HepG2 (cell line): ENCODE results near the gene ANKRD11. TPM values are rescaled to one million over a fixed set of nuclear protein-coding genes. Genes with fewer than 3 reads are reported as not detected.

Experiments
- CEBPG ChIP-seq: IDR thresholded peaks from 2 replicates; pipeline ENCODE4 v1.6.1; 2016
- HNRNPL ChIP-seq: fragments of 200-400 bp; formaldehyde crosslinking; IDR thresholded peaks from 2 replicates; pipeline ENCODE4 v1.6.1; 2017; ENCODE audit warnings: mild to moderate bottlenecking, low read depth, low read length
- IRF2 ChIP-seq: IDR thresholded peaks from 2 replicates; pipeline ENCODE4 v1.6.1; 2018; ENCODE audit warnings: missing genetic modification reagents, missing compliant biosample characterization
- ISX ChIP-seq: sonication (generic); formaldehyde crosslinking; conservative IDR thresholded peaks from 2 replicates; pipeline ENCODE4 v1.5.0; 2020; ENCODE audit warnings: missing genetic modification reagents
- MATR3 ChIP-seq: sonication (generic); formaldehyde crosslinking; IDR thresholded peaks from 2 replicates; pipeline ENCODE4 v1.4.0; 2020; ENCODE audit warnings: missing genetic modification reagents
- MBD4 ChIP-seq: IDR thresholded peaks from 2 replicates; pipeline ENCODE4 v1.6.1; 2012; ENCODE audit warnings: low read length, inconsistent platforms, borderline replicate concordance
- NFRKB ChIP-seq: fragments of 450-650 bp; IDR thresholded peaks from 2 replicates; pipeline ENCODE4 v1.6.1; 2017
- NR1H2 ChIP-seq: sonication (generic); formaldehyde crosslinking; IDR thresholded peaks from 2 replicates; pipeline ENCODE4 v1.8.1; 2022; ENCODE audit warnings: low read depth, missing genetic modification reagents, borderline replicate concordance
- ONECUT2 ChIP-seq: sonication (generic); formaldehyde crosslinking; IDR thresholded peaks from 2 replicates; pipeline ENCODE4 v1.4.0; 2020; ENCODE audit warnings: missing genetic modification reagents
- PHB2 ChIP-seq: fragments of 450-650 bp; IDR thresholded peaks from 2 replicates; pipeline ENCODE4 v1.6.1; 2018; ENCODE audit not compliant: partially characterized antibody
- RFXAP ChIP-seq: sonication (generic); formaldehyde crosslinking; IDR thresholded peaks from 2 replicates; pipeline ENCODE4 v1.4.0; 2020; ENCODE audit warnings: missing genetic modification reagents, borderline replicate concordance
- SMARCE1 ChIP-seq: fragments of 450-650 bp; IDR thresholded peaks from 2 replicates; pipeline ENCODE4 v1.6.1; 2017; ENCODE audit warnings: borderline replicate concordance
- TCF7L2 ChIP-seq: IDR thresholded peaks from 2 replicates; pipeline ENCODE4 v1.6.1; 2011; ENCODE audit warnings: mild to moderate bottlenecking, low read depth, low read length, moderate library complexity
- XBP1 ChIP-seq: sonication (generic); formaldehyde crosslinking; IDR thresholded peaks from 2 replicates; pipeline ENCODE4 v1.5.0; 2020; ENCODE audit warnings: missing genetic modification reagents
- ZFP36L2 ChIP-seq: sonication (generic); formaldehyde crosslinking; IDR thresholded peaks from 2 replicates; pipeline ENCODE4 v1.4.0; 2020; ENCODE audit warnings: missing genetic modification reagents
- ZNF138 ChIP-seq: sonication (generic); formaldehyde crosslinking; IDR thresholded peaks from 2 replicates; pipeline ENCODE4 v1.5.0; 2020; ENCODE audit warnings: mild to moderate bottlenecking, low read depth, missing genetic modification reagents
- ZNF18 ChIP-seq: sonication (generic); formaldehyde crosslinking; IDR thresholded peaks from 2 replicates; pipeline ENCODE4 v1.8.0; 2022; ENCODE audit warnings: mild to moderate bottlenecking, missing genetic modification reagents; ENCODE audit not compliant: insufficient replicate concordance
- ZNF577 ChIP-seq: sonication (generic); formaldehyde crosslinking; IDR thresholded peaks from 2 replicates; pipeline ENCODE4 v1.4.0; 2020; ENCODE audit warnings: mild to moderate bottlenecking, low read depth, missing genetic modification reagents, borderline replicate concordance
- ZNF605 ChIP-seq: sonication (generic); formaldehyde crosslinking; IDR thresholded peaks from 2 replicates; pipeline ENCODE4 v1.8.0; 2022; ENCODE audit warnings: mild to moderate bottlenecking, missing genetic modification reagents
- ZNF607 ChIP-seq: sonication (generic); formaldehyde crosslinking; IDR thresholded peaks from 2 replicates; pipeline ENCODE4 v1.5.1; 2020; ENCODE audit warnings: missing genetic modification reagents, mild to moderate bottlenecking, borderline replicate concordance
- ZNF772 ChIP-seq: sonication (generic); formaldehyde crosslinking; IDR thresholded peaks from 2 replicates; pipeline ENCODE4 v1.5.0; 2020; ENCODE audit warnings: mild to moderate bottlenecking, missing genetic modification reagents
- ZNF782 ChIP-seq: sonication (generic); formaldehyde crosslinking; IDR thresholded peaks from 2 replicates; pipeline ENCODE4 v1.4.0; 2020; ENCODE audit warnings: missing genetic modification reagents, mild to moderate bottlenecking, borderline replicate concordance
- ZSCAN30 ChIP-seq: sonication (generic); formaldehyde crosslinking; IDR thresholded peaks from 2 replicates; pipeline ENCODE4 v1.5.0; 2020; ENCODE audit warnings: mild to moderate bottlenecking, missing genetic modification reagents
- polyA plus RNA-seq, 8 experiments: library from polyadenylated mRNA; depleted of rRNA in 3 of 8; stranded (reverse) in 7 of 8; unstranded in 1 of 8; fragments of >200 nt; fragmentation: Illumina TruSeq in 4 of 8; extraction: Trizol in 4 of 8; gene quantifications; 2 replicates each; pipeline versions ENCODE4 v1.2.1 to v1.2.3, GENCODE V29; 2011 to 2016; ENCODE audit warnings: low read depth in 4 of 8, missing spikeins in 1 of 8, mixed read lengths in 1 of 8; ENCODE audit not compliant: insufficient read depth in 1 of 8
- total RNA-seq, 5 experiments: library from RNA; depleted of rRNA; stranded (reverse); fragments of >200 nt; fragmentation: Illumina TruSeq; extraction: Trizol; gene quantifications; 2 replicates each; pipeline ENCODE4 v1.2.3, GENCODE V29; 2016; ENCODE audit warnings: low read depth in 1 of 5
- TF ChIP-seq, protein P1 (sequence below): sonication (generic); formaldehyde crosslinking; IDR thresholded peaks from 2 replicates; pipeline ENCODE4 v1.8.0; 2022; ENCODE audit warnings: missing genetic modification reagents, mild to moderate bottlenecking, inconsistent platforms, borderline replicate concordance
- TF ChIP-seq, protein P2 (sequence below): sonication (generic); formaldehyde crosslinking; IDR thresholded peaks from 2 replicates; pipeline ENCODE4 v1.4.0; 2020; ENCODE audit warnings: missing genetic modification reagents
- TF ChIP-seq, protein P3 (sequence below): IDR thresholded peaks from 2 replicates; pipeline ENCODE4 v1.6.1; 2016; ENCODE audit warnings: mild to moderate bottlenecking, missing biosample characterization, missing genetic modification reagents
- TF ChIP-seq, protein P4 (sequence below): sonication (generic); formaldehyde crosslinking; IDR thresholded peaks from 2 replicates; pipeline ENCODE4 v1.4.0; 2020; ENCODE audit warnings: mild to moderate bottlenecking, missing genetic modification reagents

ANKRD11 gene
- total and polyA plus RNA-seq, 2 of the 13 experiments (the other 11 are each of a cell fraction or from before 2014, with no cell fraction given) = 21.4 to 38.4 TPM

GRCh38 chr16:89507834-89508590 is 17.7 kb upstream of the ANKRD11 start, which contains the start of gene SPG7 (continued):
- TF ChIP-seq ZNF605 (CRISPR knock-in tag) = peak; percentile 94
- TF ChIP-seq NFRKB = no peak
- 0 out of 2 replicates have a peak, but pooled peaks have one; percentile 15 for TF ChIP-seq ZNF782 (CRISPR knock-in tag)
- TF ChIP-seq ZNF577 (CRISPR knock-in tag) = no peak
- TF ChIP-seq SMARCE1 = no peak
- no peak for TF ChIP-seq TCF7L2
- TF ChIP-seq, protein P1, sequence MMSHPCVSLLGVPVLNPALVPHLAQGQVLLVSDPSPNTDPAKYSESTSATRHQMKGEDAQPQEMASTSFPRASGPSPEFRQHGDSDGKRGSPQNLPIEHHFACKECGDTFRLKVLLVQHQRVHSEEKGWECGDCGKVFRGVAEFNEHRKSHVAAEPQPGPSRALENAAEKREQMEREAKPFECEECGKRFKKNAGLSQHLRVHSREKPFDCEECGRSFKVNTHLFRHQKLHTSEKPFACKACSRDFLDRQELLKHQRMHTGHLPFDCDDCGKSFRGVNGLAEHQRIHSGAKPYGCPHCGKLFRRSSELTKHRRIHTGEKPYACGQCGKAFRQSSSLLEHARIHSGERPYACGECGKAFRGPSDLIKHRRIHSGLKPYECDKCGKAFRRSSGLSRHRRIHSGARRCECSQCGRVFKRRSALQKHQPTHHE (CRISPR knock-in tag) = peak; percentile 59; the same call in 1 of the 2 replicates
- TF ChIP-seq MBD4 = no peak
- TF ChIP-seq ONECUT2 (CRISPR knock-in tag) = no peak
- peak; percentile 2; the same call in 1 of the 2 replicates for TF ChIP-seq CEBPG (CRISPR knock-in tag)
- TF ChIP-seq, protein P2, sequence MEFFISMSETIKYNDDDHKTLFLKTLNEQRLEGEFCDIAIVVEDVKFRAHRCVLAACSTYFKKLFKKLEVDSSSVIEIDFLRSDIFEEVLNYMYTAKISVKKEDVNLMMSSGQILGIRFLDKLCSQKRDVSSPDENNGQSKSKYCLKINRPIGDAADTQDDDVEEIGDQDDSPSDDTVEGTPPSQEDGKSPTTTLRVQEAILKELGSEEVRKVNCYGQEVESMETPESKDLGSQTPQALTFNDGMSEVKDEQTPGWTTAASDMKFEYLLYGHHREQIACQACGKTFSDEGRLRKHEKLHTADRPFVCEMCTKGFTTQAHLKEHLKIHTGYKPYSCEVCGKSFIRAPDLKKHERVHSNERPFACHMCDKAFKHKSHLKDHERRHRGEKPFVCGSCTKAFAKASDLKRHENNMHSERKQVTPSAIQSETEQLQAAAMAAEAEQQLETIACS (CRISPR knock-in tag) = peak; percentile 74
- TF ChIP-seq RFXAP = no peak
- TF ChIP-seq XBP1 = no peak; the same call in 1 of the 2 replicates
- no peak for TF ChIP-seq MATR3 (CRISPR knock-in tag)
- TF ChIP-seq HNRNPL = 0 out of 2 replicates have a peak, but pooled peaks have one; percentile 16
- peak; percentile 13; the same call in 1 of the 2 replicates for TF ChIP-seq NR1H2 (CRISPR knock-in tag)
- TF ChIP-seq ZFP36L2 (CRISPR knock-in tag) = 0 out of 2 replicates have a peak, but pooled peaks have one; percentile 40
- TF ChIP-seq, protein P3, sequence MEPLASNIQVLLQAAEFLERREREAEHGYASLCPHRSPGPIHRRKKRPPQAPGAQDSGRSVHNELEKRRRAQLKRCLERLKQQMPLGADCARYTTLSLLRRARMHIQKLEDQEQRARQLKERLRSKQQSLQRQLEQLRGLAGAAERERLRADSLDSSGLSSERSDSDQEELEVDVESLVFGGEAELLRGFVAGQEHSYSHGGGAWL (CRISPR knock-in tag) = peak; percentile 77
- TF ChIP-seq PHB2 = no peak
- TF ChIP-seq ZNF772 (CRISPR knock-in tag) = peak; percentile 95
- TF ChIP-seq ISX (CRISPR knock-in tag) = 0 out of 2 replicates have a peak, but pooled peaks have one; percentile 74
- TF ChIP-seq ZNF138 (CRISPR knock-in tag) = peak; percentile 23; the same call in 1 of the 2 replicates
- TF ChIP-seq ZNF607 (CRISPR knock-in tag) = peak; percentile 94
- TF ChIP-seq ZSCAN30 (CRISPR knock-in tag) = no peak
- TF ChIP-seq, protein P4, sequence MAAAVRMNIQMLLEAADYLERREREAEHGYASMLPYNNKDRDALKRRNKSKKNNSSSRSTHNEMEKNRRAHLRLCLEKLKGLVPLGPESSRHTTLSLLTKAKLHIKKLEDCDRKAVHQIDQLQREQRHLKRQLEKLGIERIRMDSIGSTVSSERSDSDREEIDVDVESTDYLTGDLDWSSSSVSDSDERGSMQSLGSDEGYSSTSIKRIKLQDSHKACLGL (CRISPR knock-in tag) = peak; percentile 97
- TF ChIP-seq IRF2 = no peak
- peak; percentile 49 for TF ChIP-seq ZNF18 (CRISPR knock-in tag)
